Liver (tissue), 9 donors: Measurements from ENCODE around the gene TAF1B. TPM values are rescaled to one million over a fixed set of nuclear protein-coding genes. Genes with fewer than 3 reads are reported as not detected.
"Not testable (repeated sequence)": the region's sequence is repeated elsewhere in the genome, so short reads cannot be mapped to it uniquely, and the experiment has no call there.

Source experiments
- DNase-seq: peaks from one replicate; pipeline ENCODE4 v3.0.0-alpha.2; 2017; ENCODE audit warnings: low spot score
- H3K27ac ChIP-seq, 2 donors: one replicate each; pipeline ENCODE4 v1.7.0; 2013; ENCODE audit warnings: inconsistent platforms in 2 of 2, low read length in 2 of 2, control low read depth in 1 of 2, low read depth in 1 of 2, mild to moderate bottlenecking in 1 of 2
- H3K27me3 ChIP-seq, 4 donors: one replicate each; pipeline versions ENCODE4 v1.6.1 to v1.7.0; 2013; ENCODE audit warnings: low read length in 3 of 4, inconsistent platforms in 1 of 4, mild to moderate bottlenecking in 1 of 4, moderate library complexity in 1 of 4; ENCODE audit not compliant: control insufficient read depth in 4 of 4, insufficient read depth in 4 of 4
- H3K36me3 ChIP-seq, 4 donors: one replicate each; pipeline versions ENCODE4 v1.6.1 to v1.7.0; 2013; ENCODE audit warnings: low read length in 3 of 4, mild to moderate bottlenecking in 3 of 4, low read depth in 1 of 4, moderate library complexity in 1 of 4; ENCODE audit not compliant: control insufficient read depth in 4 of 4, insufficient read depth in 3 of 4
- H3K4me1 ChIP-seq, 4 donors: one replicate each; pipeline versions ENCODE4 v1.6.1 to v1.7.0; 2013; ENCODE audit warnings: low read length in 3 of 4, mild to moderate bottlenecking in 3 of 4, moderate library complexity in 1 of 4; ENCODE audit not compliant: control insufficient read depth in 4 of 4, insufficient read depth in 4 of 4
- H3K4me3 ChIP-seq, 3 donors: one replicate each; pipeline versions ENCODE4 v1.6.1 to v1.7.0; 2013; ENCODE audit warnings: low read length in 3 of 3, control low read depth in 1 of 3, low read depth in 1 of 3, mild to moderate bottlenecking in 1 of 3
- H3K9ac ChIP-seq, 2 donors: one replicate each; pipeline ENCODE4 v1.7.0; 2013; ENCODE audit warnings: low read length in 2 of 2, mild to moderate bottlenecking in 2 of 2, moderate library complexity in 2 of 2, control low read depth in 1 of 2, low read depth in 1 of 2
- H3K9me3 ChIP-seq, 4 donors: one replicate each; pipeline versions ENCODE4 v1.6.1 to v1.7.0; 2013; ENCODE audit warnings: low read length in 3 of 4; ENCODE audit not compliant: control insufficient read depth in 4 of 4
- EGR1 ChIP-seq, 2 donors: IDR thresholded peaks; 2 replicates each; pipeline ENCODE4 v1.6.1; 2016 to 2018; ENCODE audit warnings: antibody characterized with exemption in 2 of 2, low read depth in 2 of 2
- FOXA1 ChIP-seq: IDR thresholded peaks from 2 replicates; pipeline ENCODE4 v1.6.1; 2016; ENCODE audit warnings: antibody characterized with exemption
- FOXA2 ChIP-seq: IDR thresholded peaks from 2 replicates; pipeline ENCODE4 v1.6.1; 2016; ENCODE audit warnings: antibody characterized with exemption
- GABPA ChIP-seq, 2 donors: IDR thresholded peaks in 1 of 2; conservative IDR thresholded peaks in 1 of 2; 2 replicates each; pipeline ENCODE4 v1.6.1; 2016; ENCODE audit warnings: antibody characterized with exemption in 2 of 2, mild to moderate bottlenecking in 1 of 2, moderate library complexity in 1 of 2
- HNF4A ChIP-seq, 2 donors: conservative IDR thresholded peaks; 2 replicates each; pipeline ENCODE4 v1.6.1; 2016; ENCODE audit warnings: antibody characterized with exemption in 2 of 2, mild to moderate bottlenecking in 2 of 2
- HNF4G ChIP-seq: IDR thresholded peaks from 2 replicates; pipeline ENCODE4 v1.6.1; 2016; ENCODE audit warnings: antibody characterized with exemption
- JUND ChIP-seq, 2 donors: IDR thresholded peaks; 2 replicates each; pipeline ENCODE4 v1.6.1; 2016; ENCODE audit warnings: antibody characterized with exemption in 2 of 2
- NR2F2 ChIP-seq: IDR thresholded peaks from 2 replicates; pipeline ENCODE4 v1.6.1; 2016; ENCODE audit warnings: antibody characterized with exemption
- RAD21 ChIP-seq, 2 donors: IDR thresholded peaks; 2 replicates each; pipeline ENCODE4 v1.6.1; 2016; ENCODE audit warnings: antibody characterized with exemption in 2 of 2, mild to moderate bottlenecking in 2 of 2
- RXRA ChIP-seq, 2 donors: IDR thresholded peaks; 2 replicates each; pipeline ENCODE4 v1.6.1; 2017 to 2018; ENCODE audit warnings: antibody characterized with exemption in 2 of 2, mild to moderate bottlenecking in 1 of 2
- SP1 ChIP-seq: IDR thresholded peaks from 2 replicates; pipeline ENCODE4 v1.6.1; 2018; ENCODE audit warnings: antibody characterized with exemption, mild to moderate bottlenecking
- TAF1 ChIP-seq: conservative IDR thresholded peaks from 2 replicates; pipeline ENCODE4 v1.6.1; 2016; ENCODE audit warnings: antibody characterized with exemption, mild to moderate bottlenecking
- YY1 ChIP-seq: IDR thresholded peaks from 2 replicates; pipeline ENCODE4 v1.6.1; 2016; ENCODE audit warnings: antibody characterized with exemption, mild to moderate bottlenecking
- WGBS: extraction: QIAGEN DNeasy Blood & Tissue Kit; methylation state at CpG from one replicate; pipeline ENCODE4 v1.1.7; 2013; 5-methylcytosine and 5-hydroxymethylcytosine counted together
- polyA plus RNA-seq, 2 donors: library from polyadenylated mRNA; stranded (reverse) in 1 of 2; unstranded in 1 of 2; fragments of 200-250 nt in 1 of 2; fragments of >200 nt in 1 of 2; fragmentation: Nextera tagmentation in 1 of 2; extraction: Ambion mirVana in 1 of 2; gene quantifications; one replicate each; pipeline versions ENCODE4 v1.2.1 to v1.2.3, GENCODE V29; 2013 to 2015
- total RNA-seq, 2 donors: library from RNA; depleted of rRNA; stranded (reverse); fragments of >200 nt; gene quantifications; one replicate each; pipeline ENCODE4 v1.2.3, GENCODE V29; 2014
- TF ChIP-seq, protein P1 (sequence below): IDR thresholded peaks from 2 replicates; pipeline ENCODE4 v1.6.1; 2016; ENCODE audit warnings: antibody characterized with exemption
- TF ChIP-seq, protein P2 (sequence below): IDR thresholded peaks from 2 replicates; pipeline ENCODE4 v1.6.1; 2016; ENCODE audit warnings: antibody characterized with exemption
- TF ChIP-seq, protein P3 (sequence below): IDR thresholded peaks from 2 replicates; pipeline ENCODE4 v1.6.1; 2016; ENCODE audit warnings: antibody characterized with exemption
- TF ChIP-seq, protein P4 (sequence below): fragments of 150-350 bp; IDR thresholded peaks from 2 replicates; pipeline ENCODE4 v1.5.1; 2017; ENCODE audit warnings: improper control_type of control experiment, low read depth, low read length; ENCODE audit not compliant: missing input control
- donor health status: healthy.
- donor health status: healthy.
- donor health status: healthy.
- donor health status: healthy.
- donor health status: healthy.

Gene TAF1B
- total and polyA plus RNA-seq, 4 donors, result 3.1 to 17.2 (median 5.6) TPM

DNA sequence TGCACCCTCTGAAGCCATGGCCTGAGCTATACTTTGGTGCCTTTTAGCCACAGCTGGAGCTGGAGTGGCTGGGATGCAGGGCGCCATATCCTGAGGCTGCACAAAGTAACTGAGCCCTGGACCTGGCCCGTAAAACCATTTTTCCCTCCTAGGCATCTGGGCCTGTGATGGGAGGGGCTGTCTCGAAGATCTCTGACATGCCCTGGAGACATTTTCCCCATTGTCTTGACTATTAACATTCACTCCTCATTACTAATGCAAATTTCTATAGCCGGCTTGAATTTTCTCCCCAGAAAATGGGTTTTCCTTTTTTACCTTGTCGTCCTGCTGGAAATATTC, 15.4 kb downstream of the TAF1B start:
- Histone ChIP-seq H3K27me3 (no peaks in the 10 kb centered on the region), H3K9ac (no peak overlapping the region), H3K27ac (no peak overlapping the region), H3K4me3 (no peak overlapping the region), H3K4me1 (no peaks in the 10 kb centered on the region), H3K36me3 (peaks cover 2 to 13% (median 5%) of the 10 kb centered on the region in 4 donors), H3K9me3 (peaks cover 0 to 8% (median 3%) of the 10 kb centered on the region in 4 donors)
- TF ChIP-seq, protein P1, sequence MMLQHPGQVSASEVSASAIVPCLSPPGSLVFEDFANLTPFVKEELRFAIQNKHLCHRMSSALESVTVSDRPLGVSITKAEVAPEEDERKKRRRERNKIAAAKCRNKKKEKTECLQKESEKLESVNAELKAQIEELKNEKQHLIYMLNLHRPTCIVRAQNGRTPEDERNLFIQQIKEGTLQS, result no peak
- TF ChIP-seq RAD21 (IDR thresholded peaks at IDR 0.05), result no peak
- no peak for TF ChIP-seq YY1
- TF ChIP-seq, protein P2, sequence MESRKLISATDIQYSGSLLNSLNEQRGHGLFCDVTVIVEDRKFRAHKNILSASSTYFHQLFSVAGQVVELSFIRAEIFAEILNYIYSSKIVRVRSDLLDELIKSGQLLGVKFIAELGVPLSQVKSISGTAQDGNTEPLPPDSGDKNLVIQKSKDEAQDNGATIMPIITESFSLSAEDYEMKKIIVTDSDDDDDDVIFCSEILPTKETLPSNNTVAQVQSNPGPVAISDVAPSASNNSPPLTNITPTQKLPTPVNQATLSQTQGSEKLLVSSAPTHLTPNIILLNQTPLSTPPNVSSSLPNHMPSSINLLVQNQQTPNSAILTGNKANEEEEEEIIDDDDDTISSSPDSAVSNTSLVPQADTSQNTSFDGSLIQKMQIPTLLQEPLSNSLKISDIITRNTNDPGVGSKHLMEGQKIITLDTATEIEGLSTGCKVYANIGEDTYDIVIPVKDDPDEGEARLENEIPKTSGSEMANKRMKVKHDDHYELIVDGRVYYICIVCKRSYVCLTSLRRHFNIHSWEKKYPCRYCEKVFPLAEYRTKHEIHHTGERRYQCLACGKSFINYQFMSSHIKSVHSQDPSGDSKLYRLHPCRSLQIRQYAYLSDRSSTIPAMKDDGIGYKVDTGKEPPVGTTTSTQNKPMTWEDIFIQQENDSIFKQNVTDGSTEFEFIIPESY, result no peak
- no peak for TF ChIP-seq GABPA (IDR thresholded peaks at IDR 0.05 in 1 of 2, conservative IDR thresholded peaks at IDR 0.05 in 1 of 2)
- TF ChIP-seq RXRA (IDR thresholded peaks at IDR 0.05), result no peak
- TF ChIP-seq HNF4A (conservative IDR thresholded peaks at IDR 0.05), result no peak
- TF ChIP-seq, protein P3, sequence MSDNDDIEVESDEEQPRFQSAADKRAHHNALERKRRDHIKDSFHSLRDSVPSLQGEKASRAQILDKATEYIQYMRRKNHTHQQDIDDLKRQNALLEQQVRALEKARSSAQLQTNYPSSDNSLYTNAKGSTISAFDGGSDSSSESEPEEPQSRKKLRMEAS, result no peak
- no peak for TF ChIP-seq SP1
- TF ChIP-seq HNF4G, result no peak
- no peak for TF ChIP-seq NR2F2
- TF ChIP-seq, protein P4, sequence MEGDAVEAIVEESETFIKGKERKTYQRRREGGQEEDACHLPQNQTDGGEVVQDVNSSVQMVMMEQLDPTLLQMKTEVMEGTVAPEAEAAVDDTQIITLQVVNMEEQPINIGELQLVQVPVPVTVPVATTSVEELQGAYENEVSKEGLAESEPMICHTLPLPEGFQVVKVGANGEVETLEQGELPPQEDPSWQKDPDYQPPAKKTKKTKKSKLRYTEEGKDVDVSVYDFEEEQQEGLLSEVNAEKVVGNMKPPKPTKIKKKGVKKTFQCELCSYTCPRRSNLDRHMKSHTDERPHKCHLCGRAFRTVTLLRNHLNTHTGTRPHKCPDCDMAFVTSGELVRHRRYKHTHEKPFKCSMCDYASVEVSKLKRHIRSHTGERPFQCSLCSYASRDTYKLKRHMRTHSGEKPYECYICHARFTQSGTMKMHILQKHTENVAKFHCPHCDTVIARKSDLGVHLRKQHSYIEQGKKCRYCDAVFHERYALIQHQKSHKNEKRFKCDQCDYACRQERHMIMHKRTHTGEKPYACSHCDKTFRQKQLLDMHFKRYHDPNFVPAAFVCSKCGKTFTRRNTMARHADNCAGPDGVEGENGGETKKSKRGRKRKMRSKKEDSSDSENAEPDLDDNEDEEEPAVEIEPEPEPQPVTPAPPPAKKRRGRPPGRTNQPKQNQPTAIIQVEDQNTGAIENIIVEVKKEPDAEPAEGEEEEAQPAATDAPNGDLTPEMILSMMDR, result no peak
- TF ChIP-seq TAF1, result no peak
- TF ChIP-seq FOXA2, result no peak
- no peak for TF ChIP-seq JUND (IDR thresholded peaks at IDR 0.05)
- no peak for TF ChIP-seq EGR1 (IDR thresholded peaks at IDR 0.05; ENCODE audit: low read depth in 2 of 2)
- no peak for TF ChIP-seq FOXA1
- no peak for DNase-seq
- WGBS, result 87% methylated on average over 5 of the region's 5 CpGs

DNA sequence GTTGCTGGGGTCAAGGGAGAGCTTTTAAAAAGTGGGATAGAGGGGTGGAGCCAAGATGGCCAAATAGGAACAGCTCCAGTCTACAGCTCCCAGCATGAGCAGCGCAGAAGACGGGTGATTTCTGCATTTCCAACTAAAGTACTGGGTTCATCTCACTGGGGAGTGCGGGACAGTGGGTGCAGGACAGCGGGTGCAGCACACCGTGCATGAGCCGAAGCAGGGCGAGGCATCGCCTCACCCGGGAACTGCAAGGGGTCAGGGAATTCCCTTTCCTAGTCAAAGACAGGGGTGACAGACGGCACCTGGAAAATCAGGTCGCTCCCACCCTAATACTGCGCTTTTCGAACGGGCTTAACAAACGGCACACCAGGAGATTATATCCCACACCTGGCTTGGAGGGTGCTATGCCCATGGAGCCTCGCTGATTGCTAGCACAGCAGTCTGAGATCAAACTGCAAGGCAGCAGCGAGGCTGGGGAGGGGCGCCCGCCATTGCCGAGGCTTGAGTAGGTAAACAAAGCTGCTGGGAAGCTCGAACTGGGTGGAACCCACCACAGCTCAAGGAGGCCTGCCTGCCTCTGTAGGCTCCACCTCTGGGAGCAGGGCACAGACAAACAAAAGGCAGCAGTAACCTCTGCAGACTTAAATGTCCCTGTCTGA, 17.8 kb downstream of the TAF1B start:
- H3K9ac ChIP-seq, H3K9me3 ChIP-seq, H3K27ac ChIP-seq, H3K27me3 ChIP-seq, H3K4me3 ChIP-seq, H3K36me3 ChIP-seq, H3K4me1 ChIP-seq, DNase-seq: not testable (repeated sequence)
- 98% methylated on average over 21 of the region's 21 CpGs for WGBS
